ENCODE data around the gene KLF8.

- TF ChIP-seq CTBP1 (IDR thresholded peaks at IDR 0.05; ENCODE audit: borderline replicate concordance): no peak
- no peak for TF ChIP-seq SP1 (IDR thresholded peaks at IDR 0.05)
- no peak for TF ChIP-seq ZNF384 (IDR thresholded peaks at IDR 0.05)
- TF ChIP-seq LEF1 (IDR thresholded peaks at IDR 0.05; ENCODE audit: borderline replicate concordance): no peak
- TF ChIP-seq PKNOX1 (IDR thresholded peaks at IDR 0.05): no peak
- TF ChIP-seq BHLHE40 (IDR thresholded peaks at IDR 0.05; ENCODE audit: borderline replicate concordance): no peak
- TF ChIP-seq FOXA1 (IDR thresholded peaks at IDR 0.05): no peak
- no peak for TF ChIP-seq ARNT (IDR thresholded peaks at IDR 0.05)
- no peak for TF ChIP-seq FOXM1 (IDR thresholded peaks at IDR 0.05; ENCODE audit: borderline replicate concordance)
- no peak for TF ChIP-seq TARDBP (IDR thresholded peaks at IDR 0.05)
- TF ChIP-seq HDGF (IDR thresholded peaks at IDR 0.05; ENCODE audit: borderline replicate concordance): no peak
- no peak for TF ChIP-seq FOXK2 (IDR thresholded peaks at IDR 0.05)
Observed at GRCh38 chrX:56253832-56254703, 21.9 kb downstream of the KLF8 start.
